NCI-H748 treated with DMSO at 0.1 percent for 48 hours (cell line): ENCODE measurements around the gene PMEPA1.
A peak's percentile ranks its signal among the peaks of the same experiment; 100 is the strongest.

Experiments
- DNase-seq: peaks from one replicate; lab custom pipeline; 2025; lab: John Stamatoyannopoulos, UW

Gene PMEPA1

GRCh38 chr20:57622579-57623381 lies 87.0 kb downstream of the PMEPA1 start:
- DNase-seq: peak; percentile 5

DNA sequence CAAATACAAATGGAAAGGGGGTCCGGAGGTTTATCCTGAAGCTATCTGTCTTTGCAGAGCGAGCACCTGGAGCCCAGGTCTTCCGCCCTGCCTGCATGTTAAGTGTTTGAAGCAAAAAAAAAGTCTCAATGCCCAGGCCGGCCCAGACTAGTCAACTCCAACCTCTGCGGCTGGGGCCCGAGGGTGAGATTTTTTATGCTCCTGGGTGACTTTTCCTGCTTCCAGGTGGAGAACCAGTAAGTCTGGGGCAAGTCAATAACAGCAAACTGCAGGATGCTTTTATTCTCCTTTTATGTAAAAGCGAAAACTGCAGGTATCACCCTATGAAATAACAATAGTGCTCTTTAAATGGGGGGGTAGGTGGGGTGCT lies 87.6 kb downstream of the PMEPA1 start:
- DNase-seq: no peak

GRCh38 chr20:57621421-57622200 lies 88.2 kb downstream of the PMEPA1 start:
- DNase-seq: no peak

DNA sequence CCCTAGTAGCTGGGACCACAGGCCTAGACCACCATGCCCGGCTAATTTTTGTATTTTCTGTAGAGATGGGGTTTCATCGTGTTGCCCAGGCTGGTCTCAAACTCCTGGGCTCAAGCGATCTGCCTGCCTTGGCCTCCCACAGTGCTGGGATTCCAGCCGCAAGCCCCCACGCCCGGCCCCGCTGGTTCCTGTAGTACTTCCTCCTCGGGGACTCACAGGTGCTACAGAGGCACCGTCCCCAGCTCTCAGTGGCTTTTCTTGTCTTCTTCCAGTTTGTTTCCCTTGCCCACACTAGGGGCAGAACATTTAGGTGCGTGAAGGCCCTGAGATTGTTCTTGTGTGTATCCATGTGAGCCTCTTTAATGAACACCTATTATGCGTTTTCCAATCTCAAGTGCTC lies 88.8 kb downstream of the PMEPA1 start:
- DNase-seq: no peak

DNA sequence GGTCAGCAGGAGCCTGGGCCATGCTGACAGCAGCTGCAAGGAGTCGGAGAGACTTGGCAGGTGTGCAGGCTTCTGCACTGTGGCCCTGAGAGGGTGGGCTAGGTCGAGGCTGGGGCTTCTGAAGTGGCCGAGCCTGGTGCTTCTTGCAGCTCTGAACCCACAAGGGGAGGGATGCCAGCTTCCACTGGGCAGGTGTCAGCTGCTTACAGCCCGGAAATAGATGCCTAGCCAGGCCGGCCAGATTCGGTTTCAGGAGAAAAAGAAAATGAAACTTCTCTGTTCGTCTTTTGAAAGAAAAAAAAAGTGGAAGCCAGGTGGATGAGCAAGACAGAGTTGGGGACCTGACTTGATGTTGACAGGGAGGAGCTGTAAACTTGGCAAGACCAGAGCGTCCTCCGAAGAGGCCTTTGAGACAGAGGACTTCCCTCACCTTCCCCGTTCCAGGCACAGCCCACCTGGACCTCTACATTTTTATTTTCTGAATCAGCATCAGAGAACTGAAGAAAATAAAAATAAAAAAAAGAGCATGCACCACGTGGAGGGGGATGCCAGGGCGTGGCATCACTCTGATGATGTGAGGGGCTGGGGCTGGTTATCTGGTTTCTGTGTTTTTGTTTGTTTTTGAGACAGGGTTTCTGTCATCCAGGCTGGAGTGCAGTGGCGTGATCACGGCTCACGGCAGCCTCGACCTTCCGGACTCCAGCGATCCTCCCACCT lies 89.4 kb downstream of the PMEPA1 start, which contains the start of gene ZBP1:
Gene ZBP1 (minus strand): TSS at position 153 of the 717 bp plus-strand sequence. CDS start 131 bp downstream, at position 22.
- DNase-seq: no peak

GRCh38 chr20:57619051-57619831 lies 90.6 kb downstream of the PMEPA1 start:
- DNase-seq: no peak

DNA sequence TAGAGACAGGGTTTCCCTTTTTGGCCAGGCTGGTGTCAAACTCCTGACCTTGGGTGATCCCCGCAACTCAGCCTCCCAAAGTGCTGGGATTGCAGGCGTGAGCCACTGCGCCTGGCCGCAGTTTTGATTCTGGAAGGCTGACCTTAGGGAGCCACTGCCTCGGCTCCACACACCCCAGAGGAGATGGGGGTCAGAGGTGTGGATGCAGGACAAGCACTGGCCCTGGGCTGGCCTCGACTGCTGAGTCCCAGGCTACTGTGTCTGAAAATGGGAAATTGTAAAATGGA lies 91.1 kb downstream of the PMEPA1 start:
- DNase-seq: no peak

DNA sequence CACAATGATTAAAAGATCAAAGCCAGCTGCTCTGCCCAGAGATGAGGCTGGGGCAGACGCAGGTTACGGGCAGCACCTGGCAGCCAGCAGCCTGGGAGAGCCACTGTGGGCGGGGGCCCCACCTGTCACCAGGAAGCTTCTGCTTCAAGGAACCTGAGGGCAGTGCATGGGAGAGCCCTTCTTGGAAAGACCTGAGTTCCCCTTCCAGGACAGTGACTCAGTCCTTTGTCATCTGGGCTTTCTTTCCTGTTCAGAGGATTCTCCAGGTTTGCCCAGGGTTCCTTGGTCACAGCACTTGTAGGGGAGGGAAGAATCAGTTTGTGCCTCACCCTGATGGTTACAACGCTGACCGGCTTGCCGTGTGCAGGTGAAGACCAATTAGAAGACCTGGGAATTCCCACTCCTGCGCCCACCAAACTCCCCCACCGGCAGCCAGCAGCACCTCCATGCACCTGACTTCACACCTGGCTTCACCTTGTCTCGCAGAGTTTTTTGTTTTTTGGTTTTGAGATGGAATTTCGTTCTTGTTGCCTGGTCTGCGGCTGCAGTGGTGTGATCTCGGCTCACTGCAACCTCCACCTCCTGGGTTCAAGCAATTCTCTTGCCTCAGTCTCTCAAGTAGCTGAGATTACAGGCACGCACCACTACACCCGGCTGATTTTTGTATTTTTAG lies 91.6 kb downstream of the PMEPA1 start:
- no peak for DNase-seq

DNA sequence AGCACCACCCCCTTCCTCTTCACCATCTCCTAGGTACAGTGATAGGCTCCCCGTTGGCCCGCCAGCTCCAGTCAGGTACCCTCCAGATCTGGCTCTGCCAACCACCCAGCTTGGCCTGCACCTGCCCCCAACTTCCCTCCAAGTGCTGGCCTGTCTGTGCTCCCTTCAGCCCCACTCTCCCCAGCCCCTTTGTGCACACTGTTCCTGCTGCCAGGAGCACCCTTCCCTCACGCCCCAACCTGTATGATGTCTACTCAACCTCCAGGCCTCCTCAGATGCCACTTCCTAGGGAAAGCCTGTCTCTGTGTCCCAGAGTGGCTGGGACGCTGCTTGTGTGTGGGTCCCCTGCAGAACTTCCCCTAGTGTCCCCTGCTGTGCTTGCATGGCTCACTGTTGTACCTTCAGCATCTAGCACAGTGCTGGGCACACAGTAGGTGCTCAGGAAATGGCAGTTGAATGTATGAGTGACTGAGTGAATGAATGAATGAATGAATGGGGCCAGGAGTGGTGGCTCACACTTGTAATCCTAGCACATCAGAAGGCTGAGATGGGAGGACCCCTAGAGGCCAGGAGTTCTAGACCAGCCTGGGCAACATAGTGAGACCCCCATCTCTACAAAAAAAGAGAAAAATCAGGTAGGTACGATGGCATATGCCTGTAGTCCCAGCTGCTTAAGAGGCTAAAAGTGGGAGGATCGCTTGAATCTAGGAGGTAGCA lies 92.6 kb downstream of the PMEPA1 start:
- DNase-seq: no peak

DNA sequence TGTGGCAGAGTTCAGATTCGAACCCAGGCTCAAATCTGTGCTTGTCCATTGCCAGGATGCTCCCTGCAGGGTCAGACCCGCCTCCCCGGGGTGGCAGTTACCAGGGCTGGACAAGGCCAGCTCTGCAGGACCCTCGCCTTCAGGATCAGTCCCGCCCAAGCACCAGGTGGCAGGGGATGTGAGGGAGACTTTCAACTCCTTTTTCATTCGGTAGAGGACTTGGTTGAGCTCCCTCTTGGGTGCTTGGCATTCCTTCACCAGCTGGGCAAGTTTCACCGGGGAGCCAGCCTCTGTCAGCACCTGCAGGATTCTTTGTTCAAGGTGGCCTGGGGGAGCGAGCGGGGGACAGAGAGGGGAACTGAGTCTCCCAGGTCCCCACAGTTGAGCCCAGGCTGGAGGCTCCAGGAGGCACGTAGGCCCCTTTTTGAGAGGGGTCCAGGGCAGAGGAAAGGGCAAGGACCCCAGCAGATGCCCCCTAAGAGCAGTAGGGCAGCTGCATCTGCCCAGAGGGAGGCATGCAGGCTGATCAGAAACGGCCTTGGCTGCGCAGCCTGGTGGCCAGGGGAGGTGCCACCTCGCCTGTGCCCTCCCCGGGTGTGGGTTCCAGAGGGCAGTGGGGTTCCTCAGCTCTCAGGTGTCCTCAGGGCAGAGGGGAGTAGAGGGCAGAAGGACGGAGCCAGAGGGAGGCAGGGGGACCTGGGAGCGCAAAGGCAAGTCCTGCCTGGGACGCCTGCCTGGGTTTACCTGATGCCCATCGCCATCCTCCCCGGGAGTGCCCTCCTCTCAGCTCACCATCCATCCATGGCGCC lies 93.5 kb downstream of the PMEPA1 start:
- DNase-seq: no peak

DNA sequence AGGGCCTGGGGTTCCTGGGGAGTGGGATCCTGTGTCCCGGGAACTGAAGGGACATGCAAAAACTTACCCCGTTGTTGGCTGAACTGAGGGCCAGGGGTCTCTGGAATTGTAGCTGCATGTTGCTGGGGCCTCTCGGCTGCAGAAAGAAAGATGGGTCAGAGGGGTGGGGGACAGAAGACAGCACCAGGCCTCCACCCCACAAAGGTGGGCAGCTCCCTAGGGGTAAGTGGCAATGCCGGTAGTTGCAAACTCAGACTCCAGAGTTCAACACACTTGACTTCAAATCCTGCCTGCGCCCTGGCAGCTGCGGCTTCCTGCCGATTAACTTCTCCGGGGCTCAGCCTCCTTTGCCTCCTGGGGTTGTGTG lies 94.4 kb downstream of the PMEPA1 start:
- no peak for DNase-seq

DNA sequence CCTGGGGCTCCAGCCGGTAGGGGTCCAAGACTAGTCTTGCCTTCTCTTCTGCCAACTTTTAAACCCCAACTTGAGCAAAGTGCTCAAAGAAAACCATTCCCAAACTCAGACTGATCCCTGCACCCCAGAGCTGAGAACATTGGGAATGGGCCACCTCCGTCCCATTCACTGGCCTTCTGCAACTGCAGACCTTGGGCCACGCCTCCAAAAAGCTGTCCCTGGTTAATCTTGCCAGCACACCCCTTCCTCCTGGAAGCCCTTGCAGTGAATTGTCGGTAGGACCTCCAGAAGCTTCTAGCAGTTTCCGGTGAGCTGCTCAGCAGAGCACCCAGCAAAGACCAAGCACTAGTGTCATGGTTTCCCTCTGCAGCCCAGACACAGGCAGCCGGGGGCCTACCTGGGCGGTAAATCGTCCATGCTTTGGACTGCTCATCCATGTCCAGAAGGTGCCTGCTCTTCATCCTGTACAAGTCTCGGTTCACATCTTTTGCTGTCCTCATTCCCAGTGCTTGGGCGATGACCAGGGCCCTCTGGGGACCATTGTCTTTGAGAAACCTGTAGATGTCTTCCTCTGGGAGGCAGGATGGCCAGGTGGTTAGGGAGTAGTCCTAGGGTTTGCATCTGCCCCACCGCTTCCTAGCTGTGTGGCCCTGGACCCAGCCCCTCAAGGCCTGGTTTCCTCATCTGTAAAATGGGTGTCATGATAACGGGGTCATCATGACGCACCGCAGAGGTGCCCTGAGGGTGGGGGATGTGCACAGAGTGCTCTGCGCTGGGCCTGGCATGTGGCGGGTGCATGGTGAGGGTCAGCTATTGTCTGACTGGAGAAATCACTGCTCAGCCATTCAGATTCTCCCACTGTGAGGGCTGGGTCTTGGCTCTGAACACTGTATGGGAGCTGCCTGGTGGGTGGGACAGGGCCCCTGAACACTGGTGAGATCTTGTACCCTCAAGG lies 95.0 kb downstream of the PMEPA1 start:
- DNase-seq: no peak

DNA sequence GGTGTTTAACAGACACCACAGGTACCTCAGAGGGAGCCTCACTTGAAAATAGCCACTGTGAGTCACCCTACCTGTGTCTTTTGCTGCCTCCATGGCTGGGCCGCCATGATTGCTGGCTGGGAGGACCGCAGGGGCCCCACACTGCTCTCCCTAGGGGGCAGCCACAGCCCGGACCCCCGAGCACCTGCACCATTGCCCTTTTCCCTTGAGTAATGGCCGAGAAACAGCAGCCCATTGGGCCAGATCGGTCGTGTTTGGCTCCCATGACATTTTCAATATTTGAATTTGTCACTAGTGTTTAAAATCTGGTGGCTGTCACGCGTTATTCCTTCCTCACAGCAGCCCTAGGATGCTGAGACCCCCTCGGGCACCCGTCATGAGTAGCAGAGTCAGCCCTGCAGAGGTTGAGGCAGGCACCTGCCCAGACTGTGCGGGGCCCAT lies 96.3 kb downstream of the PMEPA1 start:
- DNase-seq: no peak

DNA sequence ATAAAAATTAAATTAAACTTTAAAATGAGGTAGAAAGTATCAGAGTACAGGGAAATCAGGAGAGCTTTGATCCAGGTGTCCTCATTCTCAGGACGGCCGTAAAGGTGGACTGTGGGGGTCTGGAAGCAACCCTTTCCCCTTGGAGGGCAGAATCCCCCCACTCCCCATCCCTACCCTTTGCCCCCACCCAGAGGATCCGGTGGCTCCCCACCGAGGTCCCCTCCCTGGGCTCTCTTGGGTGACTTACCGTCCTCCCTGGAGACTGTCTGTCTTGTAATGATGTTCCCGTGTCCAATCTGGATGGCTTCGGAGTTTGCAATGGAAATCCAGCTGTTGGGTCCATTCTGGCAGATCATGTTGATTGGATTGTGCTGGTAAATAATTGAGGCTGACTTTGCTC lies 96.9 kb downstream of the PMEPA1 start:
- DNase-seq: no peak

- DNase-seq: no peak
Observed at GRCh38 chr20:57612436-57612835, 97.4 kb downstream of the PMEPA1 start.

- no peak for DNase-seq
Observed at GRCh38 chr20:57611586-57612311, 98.1 kb downstream of the PMEPA1 start.

DNA sequence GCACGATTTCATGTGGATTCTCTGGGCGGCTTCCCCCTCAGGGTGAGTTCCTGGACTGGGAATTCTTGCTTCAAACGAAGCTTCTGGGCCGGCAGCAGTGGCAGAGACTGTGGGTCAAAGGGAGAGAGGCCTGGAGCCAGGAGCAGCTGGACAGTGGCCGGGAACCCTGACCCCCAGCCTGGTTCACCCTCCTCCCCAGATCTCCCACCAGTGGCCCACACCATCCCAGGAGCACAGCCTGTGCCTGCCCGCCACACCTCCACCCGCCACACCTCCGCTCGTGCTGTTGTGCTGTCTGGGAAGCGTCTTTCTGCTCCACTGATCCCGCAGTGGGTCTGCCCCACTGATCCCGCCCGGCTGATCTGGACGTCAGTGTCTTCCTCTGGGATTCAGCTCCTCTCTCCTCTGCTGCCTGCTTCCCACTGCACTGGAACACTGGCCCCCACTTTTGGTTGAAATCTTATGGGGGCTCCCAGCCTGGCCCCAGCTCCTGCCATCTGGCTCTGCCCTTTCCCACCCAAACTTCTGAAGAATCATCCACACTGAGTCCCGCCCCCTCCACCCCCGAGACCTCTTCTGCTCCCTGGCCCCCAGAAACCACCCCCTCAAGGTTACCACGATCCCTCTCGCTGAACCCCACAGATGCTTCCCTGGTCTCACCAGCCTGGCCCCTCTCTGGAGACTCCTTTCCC lies 99.4 kb downstream of the PMEPA1 start:
- no peak for DNase-seq

DNA sequence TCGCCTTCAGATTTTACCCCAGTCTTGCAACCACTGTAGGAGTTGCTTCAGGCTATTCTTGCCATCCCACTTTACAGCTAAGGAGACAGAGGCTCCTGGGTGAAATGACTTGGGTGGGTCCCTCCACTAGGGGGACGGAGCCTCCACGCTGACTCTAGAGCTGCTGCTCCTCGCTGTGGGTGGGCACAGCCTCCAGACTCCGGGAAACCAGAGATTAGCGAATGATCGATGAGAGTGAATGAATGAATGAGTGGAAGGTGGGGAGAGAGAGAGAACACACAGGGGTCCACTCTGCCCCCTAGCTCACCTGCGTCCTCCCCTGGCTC lies 100.0 kb downstream of the PMEPA1 start:
- DNase-seq: no peak
